Measurements from ENCODE around the gene OSCP1.

OSCP1 gene

DNA sequence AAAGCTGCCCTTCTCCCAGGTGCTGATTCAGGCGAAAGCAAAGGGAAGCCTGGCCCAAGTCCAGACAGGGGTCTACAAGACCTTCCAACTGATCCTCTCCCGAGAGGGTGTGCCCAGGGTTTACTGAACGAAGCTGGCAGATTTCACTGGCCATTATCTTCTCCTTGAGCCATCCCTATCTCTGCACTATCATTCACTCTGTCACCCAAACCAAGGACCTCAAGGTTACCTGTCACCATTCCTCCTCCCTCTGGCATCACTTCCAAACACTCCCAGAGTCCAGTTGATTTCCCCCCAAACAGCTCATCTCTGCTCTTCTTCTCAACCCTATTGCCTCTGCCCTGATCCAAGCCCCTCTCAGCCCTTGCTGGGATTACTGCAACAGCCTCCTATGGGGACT is 69.5 kb downstream of the OSCP1 start:
- DNase-seq, result no peak

DNA sequence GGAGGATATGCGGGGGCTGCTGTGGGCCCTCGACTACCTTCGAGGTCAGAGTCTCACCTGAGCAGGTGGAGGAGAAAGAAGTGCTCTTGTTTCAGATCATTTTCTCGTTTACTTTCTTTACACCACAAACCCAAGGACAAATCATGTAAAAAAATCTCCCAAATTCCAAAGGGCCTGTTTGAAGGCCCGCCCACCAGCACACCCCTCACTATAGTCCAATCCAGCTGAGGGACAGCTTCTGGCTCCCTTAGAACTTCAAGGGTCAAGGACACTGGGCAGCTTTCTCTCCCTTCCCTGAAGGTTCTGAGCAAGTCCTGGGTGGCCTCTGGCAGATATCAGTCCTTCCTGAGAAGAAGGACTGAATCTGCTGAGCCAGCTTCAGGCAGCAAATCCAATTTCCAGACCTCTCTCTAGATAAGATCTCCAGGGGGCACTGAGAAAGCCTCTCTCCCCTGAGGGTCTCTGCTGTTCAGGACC is 70.1 kb downstream of the OSCP1 start:
- no peak for DNase-seq

DNA sequence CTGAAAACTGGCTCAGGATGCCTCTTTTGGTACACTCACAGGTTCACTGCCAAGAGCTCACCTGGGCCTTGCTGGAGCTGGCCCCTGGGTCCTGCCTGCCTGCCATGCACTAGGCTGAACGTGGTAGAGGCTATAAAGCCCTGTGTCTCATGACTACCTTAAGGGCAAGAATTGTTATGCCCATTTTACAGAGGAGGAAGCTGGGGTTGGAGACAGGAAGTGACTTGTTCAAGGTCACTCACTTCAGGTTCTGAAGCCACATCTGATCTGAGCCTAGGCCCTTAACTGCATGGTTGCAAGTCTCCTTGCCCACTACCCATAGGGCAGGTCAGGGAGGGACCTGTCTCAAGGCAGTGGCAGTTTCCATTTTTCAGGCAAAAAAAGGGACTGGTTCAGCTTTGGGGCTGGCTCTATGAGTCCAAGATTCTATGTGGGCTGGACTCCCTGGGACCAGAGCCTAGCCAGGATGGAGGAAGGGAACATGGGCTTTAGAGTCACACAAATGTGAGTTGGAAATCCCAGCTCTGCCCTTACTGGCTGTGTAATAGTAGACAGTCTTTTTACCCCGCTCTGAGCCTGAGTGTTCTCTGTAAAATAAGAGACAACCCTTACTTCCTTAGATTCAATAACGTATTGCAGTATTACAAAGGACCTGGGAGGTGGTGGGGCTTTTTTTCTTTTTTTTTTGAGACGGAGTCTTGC is 72.3 kb downstream of the OSCP1 start:
- no peak for DNase-seq

DNA sequence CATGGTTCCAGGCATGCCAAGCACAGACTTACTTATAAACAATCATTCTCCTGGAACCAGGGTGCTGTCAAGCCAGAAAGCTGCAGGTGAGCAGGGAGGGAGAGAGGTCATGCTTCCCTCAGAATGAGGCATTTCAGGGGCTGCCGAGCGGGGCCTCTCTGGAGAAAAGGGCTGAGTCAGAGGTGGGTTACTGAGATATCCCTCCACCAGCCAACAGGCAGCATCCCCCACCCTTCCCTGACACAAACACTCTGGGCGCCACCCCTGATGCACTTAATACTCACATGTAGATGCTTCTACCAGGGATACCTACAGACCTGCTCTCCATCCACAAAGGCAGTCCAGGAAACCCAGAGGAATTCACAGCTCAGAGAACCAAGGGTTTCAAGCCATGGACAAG is 77.6 kb downstream of the OSCP1 start:
- DNase-seq, result no peak

DNA sequence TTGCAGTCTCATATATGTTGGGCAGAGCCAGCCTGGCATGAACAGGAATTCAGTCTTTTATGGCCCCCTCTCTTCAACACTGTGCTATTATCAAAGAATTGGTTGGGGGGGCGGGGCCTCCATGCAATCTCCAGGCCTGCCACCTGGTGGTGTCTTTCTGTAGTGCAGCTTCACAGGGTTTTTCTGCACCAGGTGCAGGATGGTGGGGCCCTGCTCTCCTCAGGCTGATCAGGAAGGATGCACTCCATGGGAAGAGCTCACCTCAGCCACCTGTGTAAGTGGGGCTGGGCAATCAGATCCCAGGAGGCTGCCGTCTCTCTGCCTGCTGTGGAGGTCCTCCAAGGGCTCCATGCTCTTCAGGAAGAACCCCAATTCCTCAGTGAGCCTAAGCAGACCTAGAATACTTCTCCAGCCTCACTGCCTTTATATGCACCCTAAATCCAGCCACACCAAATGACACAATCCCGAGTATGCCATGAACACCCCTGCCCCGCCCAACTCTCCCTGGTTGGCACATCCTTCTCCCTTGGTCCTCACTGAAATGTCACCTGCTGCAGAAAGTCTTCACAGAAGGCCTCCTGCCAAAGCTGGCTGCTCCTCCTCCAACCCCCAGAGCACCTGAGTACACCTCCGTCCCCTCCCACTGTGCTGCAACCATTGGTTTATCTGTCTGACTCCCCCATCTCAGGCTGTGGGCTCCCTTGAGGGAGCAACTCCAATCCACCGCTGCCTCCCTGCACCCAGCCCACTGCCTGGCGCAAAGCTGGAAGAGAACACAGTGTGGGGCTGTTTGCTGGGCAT is 81.0 kb downstream of the OSCP1 start:
- peak; percentile 83 to 87 for DNase-seq

All from stimulated activated CD4-positive, alpha-beta T cell treated with anti-CD3 and anti-CD28 coated beads, Interleukin-2, amount 100 ng/mL, for 48 hours (primary cell).